ENCODE data around the gene LAMA5.

GRCh38 chr20:62305149-62305764, 61.9 kb downstream of the LAMA5 start:
- no peak for TF ChIP-seq CTCF (IDR thresholded peaks at IDR 0.05 in 4 of 5, conservative IDR thresholded peaks at IDR 0.05 in 1 of 5)
- TF ChIP-seq POLR2A (IDR thresholded peaks at IDR 0.05): no peak

All from gastrocnemius medialis (tissue), 4 donors.